Right lobe of liver (tissue), 4 donors: ENCODE measurements around the gene SDK1.

Experiments
- CTCF ChIP-seq, 4 donors: fragments of 200-600 bp in 3 of 4; fragments of 450-650 bp in 1 of 4; IDR thresholded peaks; one replicate each; pipeline versions ENCODE4 v1.5.1 to v1.8.0; 2016 to 2022; ENCODE audit warnings: antibody characterized with exemption in 4 of 4, mild to moderate bottlenecking in 2 of 4
- POLR2A ChIP-seq: fragments of 450-650 bp; IDR thresholded peaks from one replicate; pipeline ENCODE4 v1.6.1; 2017; ENCODE audit warnings: antibody characterized with exemption, mild to moderate bottlenecking
- donor health status: DM: no; HTN: no; CAD: no.
- donor health status: DM: no; HTN: no; CAD: no.
- donor health status: DM: no; HTN: yes; CAD: no.

- TF ChIP-seq POLR2A (no peak), CTCF (IDR thresholded peaks at IDR 0.05) (no peak)
Measured at GRCh38 chr7:3928727-3929515, 627.9 kb downstream of the SDK1 start.
